ES-I3 (cell line): ENCODE results near the gene ZC3H13.

Experiments
- H3K36me3 ChIP-seq: 2 replicates; pipeline ENCODE4 v1.6.1; 2013; ENCODE audit warnings: mild to moderate bottlenecking, low read length, control low read depth, moderate library complexity; ENCODE audit not compliant: insufficient read depth
- H3K4me1 ChIP-seq: 2 replicates; pipeline ENCODE4 v1.6.1; 2013; ENCODE audit warnings: mild to moderate bottlenecking, control low read depth, low read length; ENCODE audit not compliant: insufficient read depth
- H3K9ac ChIP-seq: 2 replicates; pipeline ENCODE4 v1.6.1; 2013; ENCODE audit warnings: low read depth, mild to moderate bottlenecking, low read length, moderate library complexity
- H3K9me3 ChIP-seq: 2 replicates; pipeline ENCODE4 v1.6.1; 2013; ENCODE audit warnings: mild to moderate bottlenecking, low read length, moderate library complexity; ENCODE audit not compliant: control insufficient read depth, insufficient read depth

The ZC3H13 gene

GRCh38 chr13:45932172-45932571 is 120.4 kb downstream of the ZC3H13 start:
- H3K9ac ChIP-seq = no peak overlapping the region
- H3K36me3 ChIP-seq = no peaks in the 10 kb centered on the region
- no peaks in the 10 kb centered on the region for H3K4me1 ChIP-seq
- H3K9me3 ChIP-seq = no peaks in the 10 kb centered on the region

- no peaks in the 10 kb centered on the region for H3K36me3 ChIP-seq
- no peaks in the 10 kb centered on the region for H3K9me3 ChIP-seq
- H3K4me1 ChIP-seq = no peaks in the 10 kb centered on the region
- H3K9ac ChIP-seq = no peak overlapping the region
Observed at GRCh38 chr13:45931211-45931610, 121.3 kb downstream of the ZC3H13 start.

- H3K9ac ChIP-seq = no peak overlapping the region
- H3K9me3 ChIP-seq = no peaks in the 10 kb centered on the region
- H3K4me1 ChIP-seq = no peaks in the 10 kb centered on the region
- no peaks in the 10 kb centered on the region for H3K36me3 ChIP-seq
Observed at GRCh38 chr13:45930177-45930576, 122.4 kb downstream of the ZC3H13 start.

- H3K9me3 ChIP-seq = no peaks in the 10 kb centered on the region
- no peak overlapping the region for H3K9ac ChIP-seq
- no peaks in the 10 kb centered on the region for H3K36me3 ChIP-seq
- no peaks in the 10 kb centered on the region for H3K4me1 ChIP-seq
Observed at GRCh38 chr13:45928843-45929242, 123.7 kb downstream of the ZC3H13 start.

- H3K36me3 ChIP-seq = no peaks in the 10 kb centered on the region
- no peaks in the 10 kb centered on the region for H3K4me1 ChIP-seq
- no peak overlapping the region for H3K9ac ChIP-seq
- H3K9me3 ChIP-seq = no peaks in the 10 kb centered on the region
Observed at GRCh38 chr13:45928176-45928575, 124.4 kb downstream of the ZC3H13 start.

GRCh38 chr13:45926741-45927140 is 125.8 kb downstream of the ZC3H13 start:
- no peak overlapping the region for H3K9ac ChIP-seq
- H3K9me3 ChIP-seq = no peaks in the 10 kb centered on the region
- no peaks in the 10 kb centered on the region for H3K36me3 ChIP-seq
- H3K4me1 ChIP-seq = no peaks in the 10 kb centered on the region

GRCh38 chr13:45925151-45925550 is 127.4 kb downstream of the ZC3H13 start:
- Histone ChIP-seq H3K4me1 (no peaks in the 10 kb centered on the region), H3K36me3 (no peaks in the 10 kb centered on the region), H3K9me3 (no peaks in the 10 kb centered on the region), H3K9ac (no peak overlapping the region)

- no peaks in the 10 kb centered on the region for H3K4me1 ChIP-seq
- H3K9me3 ChIP-seq = no peaks in the 10 kb centered on the region
- no peaks in the 10 kb centered on the region for H3K36me3 ChIP-seq
- H3K9ac ChIP-seq = no peak overlapping the region
Observed at GRCh38 chr13:45921162-45921736, 131.3 kb downstream of the ZC3H13 start.

GRCh38 chr13:45918597-45918996 is 133.9 kb downstream of the ZC3H13 start:
- Histone ChIP-seq H3K36me3 (no peaks in the 10 kb centered on the region), H3K9me3 (no peaks in the 10 kb centered on the region), H3K9ac (no peak overlapping the region), H3K4me1 (no peaks in the 10 kb centered on the region)

- H3K9ac ChIP-seq = no peak overlapping the region
Observed at GRCh38 chr13:45917019-45917418, 135.5 kb downstream of the ZC3H13 start.

GRCh38 chr13:45915686-45916439 is 136.7 kb downstream of the ZC3H13 start:
- H3K4me1 ChIP-seq = no peaks in the 10 kb centered on the region
- no peaks in the 10 kb centered on the region for H3K9me3 ChIP-seq
- no peaks in the 10 kb centered on the region for H3K36me3 ChIP-seq
- H3K9ac ChIP-seq = no peak overlapping the region

More at GRCh38 chr13:45917019-45917418, 135.5 kb downstream of the ZC3H13 start:
- H3K36me3 ChIP-seq = no peaks in the 10 kb centered on the region
- no peaks in the 10 kb centered on the region for H3K4me1 ChIP-seq
- no peaks in the 10 kb centered on the region for H3K9me3 ChIP-seq

- Histone ChIP-seq H3K4me1 (no peaks in the 10 kb centered on the region; the same call in 1 of the 2 replicates), H3K9me3 (no peaks in the 10 kb centered on the region), H3K9ac (no peak overlapping the region), H3K36me3 (no peaks in the 10 kb centered on the region)
Observed at GRCh38 chr13:45909673-45910072, 142.9 kb downstream of the ZC3H13 start.

GRCh38 chr13:45909089-45909488 is 143.5 kb downstream of the ZC3H13 start:
- Histone ChIP-seq H3K9me3 (no peaks in the 10 kb centered on the region), H3K4me1 (no peaks in the 10 kb centered on the region; the same call in 1 of the 2 replicates), H3K9ac (no peak overlapping the region), H3K36me3 (no peaks in the 10 kb centered on the region)

- H3K4me1 ChIP-seq = no peaks in the 10 kb centered on the region; the same call in 1 of the 2 replicates
- no peak overlapping the region for H3K9ac ChIP-seq
- H3K36me3 ChIP-seq = no peaks in the 10 kb centered on the region
- no peaks in the 10 kb centered on the region for H3K9me3 ChIP-seq
Observed at GRCh38 chr13:45907503-45907902, 145.0 kb downstream of the ZC3H13 start.
